ENCODE results near the gene TAF7.
"Not testable (repeated sequence)": the region's sequence is repeated elsewhere in the genome, so short reads cannot be mapped to it uniquely, and the experiment has no call there.

The TAF7 gene, protein sequence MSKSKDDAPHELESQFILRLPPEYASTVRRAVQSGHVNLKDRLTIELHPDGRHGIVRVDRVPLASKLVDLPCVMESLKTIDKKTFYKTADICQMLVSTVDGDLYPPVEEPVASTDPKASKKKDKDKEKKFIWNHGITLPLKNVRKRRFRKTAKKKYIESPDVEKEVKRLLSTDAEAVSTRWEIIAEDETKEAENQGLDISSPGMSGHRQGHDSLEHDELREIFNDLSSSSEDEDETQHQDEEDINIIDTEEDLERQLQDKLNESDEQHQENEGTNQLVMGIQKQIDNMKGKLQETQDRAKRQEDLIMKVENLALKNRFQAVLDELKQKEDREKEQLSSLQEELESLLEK

DNA sequence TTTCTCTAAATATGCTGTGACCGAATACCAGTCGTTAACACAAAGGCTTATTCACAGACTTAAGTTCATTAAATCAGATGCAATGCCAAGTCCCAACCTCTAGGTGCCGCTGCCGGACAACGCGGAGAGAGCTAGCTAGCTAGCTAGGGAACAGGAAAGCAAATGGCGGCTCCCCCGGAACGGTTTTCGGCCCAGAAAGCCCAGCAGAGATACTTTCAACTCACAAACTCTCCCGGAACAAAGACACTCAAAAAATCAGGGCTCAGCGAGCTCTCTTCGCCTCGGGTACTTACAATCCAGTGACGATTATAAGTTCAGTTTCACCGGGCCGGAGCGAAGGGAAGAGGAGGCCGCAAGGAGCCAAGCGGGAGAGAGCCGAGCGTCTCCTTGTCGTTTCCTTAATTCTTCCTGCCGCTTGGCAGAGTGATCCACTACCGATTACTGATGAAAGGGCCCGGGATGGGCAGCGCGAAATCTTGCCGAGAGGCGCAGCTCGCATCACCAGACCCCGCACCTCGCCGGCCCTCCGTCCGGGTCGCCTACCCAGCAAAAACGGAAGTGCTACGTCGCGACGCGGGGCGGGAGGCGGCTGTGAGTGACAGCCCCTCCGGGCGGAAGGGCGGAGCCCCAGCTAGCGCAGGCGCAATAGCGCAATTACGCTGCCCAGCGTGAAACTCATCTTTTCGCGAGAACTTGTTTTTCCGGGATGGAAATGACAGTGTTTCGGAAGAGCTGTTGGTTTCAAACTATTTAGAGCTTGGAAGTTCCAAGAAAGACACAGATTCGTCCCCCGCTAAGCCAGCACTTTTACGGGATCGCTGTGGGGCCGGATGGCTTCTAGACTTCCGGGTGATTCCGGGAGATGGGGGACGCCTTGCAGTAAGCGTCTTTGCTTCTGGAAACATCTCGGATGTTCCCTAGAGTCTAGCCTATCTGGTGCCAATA lies at the start of gene TAF7:
Gene TAF7, minus strand, starts transcription at position 560 of the 945 bp plus-strand sequence. CDS start 740 bp downstream, outside the sequence.
- DNase-seq: peak; percentile 32

GRCh38 chr5:141366016-141366896 lies 45.7 kb upstream of the TAF7 start:
- no peak for DNase-seq

DNA sequence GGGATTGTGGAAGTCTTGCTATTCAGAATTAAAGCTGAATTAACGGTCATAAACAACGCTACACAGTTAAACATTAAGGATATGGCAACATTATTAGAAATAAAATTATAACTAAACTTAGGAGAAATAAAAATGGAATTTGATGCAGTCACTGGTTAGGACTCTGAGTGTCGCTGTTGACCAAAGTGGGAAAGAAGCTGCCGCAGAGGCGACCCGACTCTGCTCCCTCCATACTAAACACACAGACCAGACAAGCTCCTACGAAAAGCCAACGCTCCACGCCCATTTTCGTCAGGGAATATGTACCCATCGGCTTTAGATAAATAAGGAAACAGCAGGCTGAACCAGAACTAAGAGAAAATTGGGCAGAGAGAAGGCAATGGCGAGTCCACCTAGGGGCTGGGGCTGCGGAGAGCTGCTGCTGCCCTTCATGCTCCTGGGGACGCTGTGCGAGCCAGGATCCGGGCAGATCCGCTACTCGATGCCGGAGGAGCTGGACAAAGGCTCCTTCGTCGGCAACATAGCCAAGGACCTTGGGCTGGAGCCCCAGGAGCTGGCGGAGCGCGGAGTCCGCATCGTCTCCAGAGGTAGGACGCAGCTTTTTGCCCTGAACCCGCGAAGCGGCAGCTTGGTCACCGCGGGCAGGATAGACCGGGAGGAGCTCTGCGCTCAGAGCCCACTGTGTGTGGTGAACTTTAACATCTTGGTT lies 43.5 kb upstream of the TAF7 start, which contains the start of gene PCDHGA5:
Gene PCDHGA5, plus strand, starts transcription at position 211 of the 709 bp plus-strand sequence. Its CDS starts 169 bp downstream, at position 380.
- DNase-seq: no peak

GRCh38 chr5:141362719-141363118 lies 42.1 kb upstream of the TAF7 start:
- no peak for DNase-seq

- no peak for DNase-seq
Observed at GRCh38 chr5:141360685-141361084, 40.1 kb upstream of the TAF7 start.

DNA sequence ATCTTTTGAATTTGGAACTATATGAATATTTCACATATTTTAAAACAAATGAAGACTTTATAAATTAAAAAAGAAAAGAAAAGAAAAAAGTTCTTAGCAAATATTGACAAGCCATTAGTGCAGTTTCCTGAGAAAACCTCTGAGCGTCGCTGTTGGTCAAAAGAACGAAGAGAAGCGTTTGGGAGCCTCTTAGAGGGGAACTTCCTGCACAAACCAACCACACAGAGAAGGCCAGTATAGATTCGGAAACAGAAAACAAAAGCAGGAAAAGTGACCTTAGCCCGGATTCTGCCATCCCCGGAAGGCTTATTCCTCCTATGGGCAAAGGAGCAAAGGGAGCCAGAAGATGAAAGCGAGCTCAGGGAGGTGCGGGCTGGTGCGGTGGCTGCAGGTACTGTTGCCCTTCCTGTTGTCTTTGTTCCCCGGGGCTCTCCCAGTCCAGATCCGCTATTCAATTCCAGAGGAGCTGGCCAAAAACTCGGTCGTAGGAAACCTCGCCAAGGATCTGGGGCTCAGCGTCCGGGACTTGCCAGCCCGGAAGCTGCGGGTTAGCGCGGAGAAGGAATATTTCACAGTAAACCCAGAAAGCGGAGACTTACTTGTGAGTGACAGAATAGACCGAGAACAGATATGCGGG lies 39.3 kb upstream of the TAF7 start, which contains the start of gene PCDHGB2:
Gene PCDHGB2, plus strand, starts transcription at position 205 of the 637 bp plus-strand sequence. Its CDS starts 142 bp downstream, at position 347.
- no peak for DNase-seq

DNA sequence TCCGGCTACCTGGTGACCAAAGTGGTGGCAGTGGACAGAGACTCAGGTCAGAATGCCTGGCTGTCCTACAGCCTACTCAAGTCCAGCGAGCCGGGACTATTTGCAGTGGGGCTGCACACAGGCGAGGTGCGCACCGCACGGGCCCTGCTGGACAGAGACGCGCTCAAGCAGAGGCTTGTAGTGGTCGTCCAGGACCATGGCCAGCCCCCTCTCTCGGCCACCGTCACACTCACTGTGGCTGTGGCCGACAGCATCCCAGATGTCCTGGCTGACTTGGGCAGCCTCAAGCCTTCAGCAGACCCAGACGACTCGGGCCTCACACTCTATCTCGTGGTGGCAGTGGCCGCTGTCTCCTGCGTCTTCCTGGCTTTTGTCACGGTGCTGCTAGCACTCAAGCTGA lies 36.4 kb upstream of the TAF7 start:
- no peak for DNase-seq

- DNase-seq: no peak
Observed at GRCh38 chr5:141356133-141356532, 35.5 kb upstream of the TAF7 start.

- no peak for DNase-seq
Observed at GRCh38 chr5:141355641-141356040, 35.1 kb upstream of the TAF7 start.

DNA sequence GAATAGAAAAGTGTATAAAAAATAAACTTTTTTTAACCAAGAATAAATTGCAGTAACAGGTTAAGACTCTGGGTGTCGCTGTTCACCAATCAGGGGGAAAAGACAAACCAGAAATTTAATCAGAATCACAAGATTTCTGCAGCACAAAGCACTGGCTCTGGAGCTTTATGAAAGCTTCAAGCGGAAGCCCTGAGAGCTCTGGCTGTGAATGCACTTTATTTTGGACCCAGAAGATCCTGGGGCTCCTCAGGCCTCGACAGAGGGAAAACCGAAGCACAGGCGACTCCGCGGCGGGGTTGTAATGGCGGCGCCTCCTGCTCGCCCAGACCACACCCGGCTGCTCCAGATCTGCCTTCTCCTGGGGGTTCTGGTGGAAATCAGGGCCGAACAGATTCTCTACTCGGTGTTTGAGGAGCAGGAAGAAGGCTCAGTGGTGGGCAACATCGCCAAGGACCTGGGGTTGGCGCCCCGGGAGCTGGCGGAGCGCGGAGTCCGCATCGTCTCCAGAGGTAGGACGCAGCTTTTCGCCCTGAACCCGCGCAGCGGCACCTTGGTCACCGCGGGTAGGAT lies 34.4 kb upstream of the TAF7 start, which contains the start of gene PCDHGA4:
Gene PCDHGA4, plus strand, starts transcription at position 122 of the 570 bp plus-strand sequence. Its CDS starts 87 bp downstream, at position 209.
- no peak for DNase-seq

DNA sequence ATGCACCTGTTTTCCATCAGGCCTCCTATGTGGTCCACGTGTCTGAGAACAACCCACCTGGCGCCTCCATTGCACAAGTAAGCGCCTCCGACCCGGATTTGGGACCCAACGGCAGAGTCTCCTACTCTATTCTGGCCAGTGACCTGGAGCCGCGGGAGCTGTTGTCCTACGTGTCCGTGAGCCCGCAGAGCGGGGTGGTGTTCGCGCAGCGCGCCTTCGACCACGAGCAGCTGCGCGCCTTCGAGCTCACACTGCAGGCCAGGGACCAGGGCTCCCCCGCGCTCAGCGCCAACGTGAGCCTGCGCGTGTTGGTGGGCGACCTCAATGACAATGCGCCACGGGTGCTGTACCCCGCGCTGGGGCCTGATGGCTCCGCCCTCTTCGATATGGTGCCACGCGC lies 31.0 kb upstream of the TAF7 start:
- no peak for DNase-seq

DNA sequence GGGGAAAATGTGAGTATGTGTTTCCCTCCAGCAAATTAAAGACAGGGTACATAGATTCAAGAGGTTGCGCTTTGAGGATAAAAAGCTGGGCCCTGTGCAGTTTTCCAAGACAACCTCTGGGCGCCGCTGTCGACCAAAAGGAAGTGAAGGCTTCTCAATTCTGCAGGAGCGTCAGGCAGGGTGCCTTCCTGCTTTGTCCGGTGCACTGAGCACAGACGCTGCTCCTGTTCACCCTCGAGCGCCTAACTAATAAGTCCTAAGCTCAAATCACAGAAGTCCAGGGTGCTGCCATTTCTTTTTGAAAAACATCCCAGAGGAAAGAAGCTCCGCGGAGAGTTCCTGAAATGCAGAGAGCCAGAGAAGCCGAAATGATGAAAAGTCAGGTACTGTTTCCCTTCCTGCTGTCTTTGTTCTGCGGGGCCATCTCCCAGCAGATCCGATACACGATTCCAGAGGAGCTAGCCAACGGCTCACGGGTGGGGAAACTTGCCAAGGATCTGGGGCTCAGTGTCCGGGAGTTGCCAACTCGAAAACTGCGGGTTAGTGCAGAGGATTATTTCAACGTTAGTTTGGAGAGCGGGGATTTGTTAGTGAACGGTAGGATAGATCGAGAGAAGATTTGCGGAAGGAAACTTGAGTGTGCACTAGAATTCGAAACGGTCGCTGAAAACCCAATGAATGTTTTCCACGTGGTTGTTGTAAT lies 29.5 kb upstream of the TAF7 start, which contains the start of gene PCDHGB1:
Gene PCDHGB1, plus strand, starts transcription at position 183 of the 703 bp plus-strand sequence. Its CDS starts 162 bp downstream, at position 345.
- no peak for DNase-seq

DNA sequence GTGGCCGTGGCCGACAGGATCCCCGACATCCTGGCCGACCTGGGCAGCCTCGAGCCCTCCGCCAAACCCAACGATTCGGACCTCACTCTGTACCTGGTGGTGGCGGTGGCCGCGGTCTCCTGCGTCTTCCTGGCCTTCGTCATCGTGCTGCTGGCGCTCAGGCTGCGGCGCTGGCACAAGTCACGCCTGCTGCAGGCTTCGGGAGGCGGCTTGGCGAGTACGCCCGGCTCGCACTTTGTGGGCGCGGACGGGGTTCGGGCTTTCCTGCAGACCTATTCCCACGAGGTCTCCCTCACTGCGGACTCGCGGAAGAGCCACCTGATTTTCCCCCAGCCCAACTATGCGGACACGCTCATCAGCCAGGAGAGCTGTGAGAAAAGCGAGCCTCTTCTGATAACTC lies 25.4 kb upstream of the TAF7 start:
- DNase-seq: not testable (repeated sequence)

DNA sequence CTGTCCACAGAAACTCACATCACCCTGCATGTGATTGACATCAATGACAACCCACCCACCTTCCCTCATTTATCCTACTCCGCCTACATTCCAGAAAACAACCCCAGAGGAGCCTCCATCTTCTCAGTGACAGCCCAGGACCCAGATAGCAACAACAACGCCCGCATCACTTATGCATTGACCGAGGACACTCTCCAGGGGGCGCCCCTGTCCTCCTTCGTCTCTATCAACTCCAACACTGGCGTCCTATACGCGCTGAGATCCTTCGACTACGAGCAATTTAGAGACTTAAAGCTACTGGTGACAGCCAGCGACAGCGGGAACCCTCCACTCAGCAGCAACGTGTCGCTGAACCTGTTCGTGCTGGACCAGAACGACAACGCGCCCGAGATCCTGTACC lies 24.7 kb upstream of the TAF7 start:
- DNase-seq: no peak

- DNase-seq: no peak
Observed at GRCh38 chr5:141343953-141344463, 23.4 kb upstream of the TAF7 start.

GRCh38 chr5:141343242-141343952 lies 22.8 kb upstream of the TAF7 start, which contains the start of gene PCDHGA3:
Gene PCDHGA3 (plus strand): TSS chr5:141343829. CDS start chr5:141344034, 205 bp downstream.
- no peak for DNase-seq

GRCh38 chr5:141342773-141343172 lies 22.2 kb upstream of the TAF7 start:
- no peak for DNase-seq

DNA sequence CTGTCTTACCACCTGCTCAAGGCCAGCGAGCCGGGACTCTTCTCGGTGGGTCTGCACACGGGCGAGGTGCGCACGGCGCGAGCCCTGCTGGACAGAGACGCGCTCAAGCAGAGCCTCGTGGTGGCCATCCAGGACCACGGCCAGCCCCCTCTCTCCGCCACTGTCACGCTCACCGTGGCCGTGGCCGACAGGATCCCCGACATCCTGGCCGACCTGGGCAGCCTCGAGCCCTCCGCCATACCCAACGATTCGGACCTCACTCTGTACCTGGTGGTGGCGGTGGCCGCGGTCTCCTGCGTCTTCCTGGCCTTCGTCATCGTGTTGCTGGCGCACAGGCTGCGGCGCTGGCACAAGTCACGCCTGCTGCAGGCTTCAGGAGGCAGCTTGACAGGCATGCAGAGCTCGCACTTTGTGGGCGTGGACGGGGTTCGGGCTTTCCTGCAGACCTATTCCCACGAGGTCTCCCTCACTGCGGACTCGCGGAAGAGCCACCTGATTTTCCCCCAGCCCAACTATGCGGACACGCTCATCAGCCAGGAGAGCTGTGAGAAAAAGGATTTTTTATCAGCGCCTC lies 20.3 kb upstream of the TAF7 start:
- DNase-seq: not testable (repeated sequence)
